Measurements from ENCODE around the gene STEAP3. TPM values are rescaled to one million over a fixed set of nuclear protein-coding genes. Genes with fewer than 3 reads are reported as not detected.

The STEAP3 gene
- total RNA-seq, result 1 to 10 TPM; 3.7 to 6.5 TPM

DNA sequence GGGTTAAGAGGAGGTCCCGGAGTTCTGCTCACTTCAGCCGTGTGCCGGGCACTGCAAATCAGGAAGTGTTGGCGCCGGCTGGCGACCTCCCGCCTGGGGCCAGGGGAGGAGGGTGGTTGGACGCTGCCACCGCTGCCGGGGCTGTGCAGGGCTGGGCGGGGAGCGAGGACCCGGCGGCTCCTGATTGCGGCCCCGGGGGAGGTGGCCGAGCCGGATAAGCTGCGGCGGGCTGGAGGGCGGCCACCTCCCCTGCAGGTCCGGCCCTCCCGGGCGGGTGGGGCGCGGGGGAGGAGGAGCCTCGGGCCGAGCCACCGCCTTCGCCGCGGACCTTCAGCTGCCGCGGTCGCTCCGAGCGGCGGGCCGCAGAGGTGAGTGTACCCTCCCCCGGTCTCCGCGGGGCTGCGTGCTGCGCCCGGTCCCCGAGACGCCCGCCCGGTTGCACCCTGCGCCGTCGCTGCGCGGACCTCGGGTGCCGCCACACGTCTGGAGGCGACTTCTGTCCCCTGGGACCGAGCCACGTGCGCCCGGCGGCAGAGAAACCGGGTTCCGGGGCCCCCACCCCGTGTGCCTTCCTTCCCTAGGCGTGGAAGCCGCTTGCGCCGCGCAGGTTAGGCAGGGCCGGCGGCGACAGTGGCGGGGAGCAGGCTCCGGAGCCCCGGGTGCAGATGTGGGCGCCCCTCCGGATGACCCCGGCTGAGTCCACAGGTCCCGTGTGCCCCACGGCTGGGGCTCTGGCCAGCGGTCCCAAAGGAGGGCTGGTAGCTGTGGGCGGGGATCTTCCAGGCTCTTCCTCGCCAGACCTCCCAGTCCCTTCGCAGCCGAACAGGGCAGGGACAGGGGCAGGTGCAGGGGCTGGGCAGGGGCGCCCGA, at the start of gene STEAP3:
TSS of gene STEAP3 (plus strand) at position 314 of the 870 bp plus-strand sequence. CDS start 7,179 bp downstream, outside the sequence.

Other genes with a start within 250 kb of the STEAP3 start
- gene C1QL2, start 65.1 kb upstream of the STEAP3 start, total RNA-seq, result not detected
- 1 to 10 TPM; 8.9 to 9.3 TPM for gene C2orf76, start 143.0 kb downstream of the STEAP3 start, total RNA-seq
- 100 to 1,000 TPM; 153 to 172 TPM for gene DBI, start 143.1 kb downstream of the STEAP3 start, total RNA-seq
- not detected for gene TMEM37, start 208.0 kb downstream of the STEAP3 start, total RNA-seq

Data from melanocyte of skin (primary cell).